ENCODE measurements around the gene SF3B6.
"Not testable (repeated sequence)": the region's sequence is repeated elsewhere in the genome, so short reads cannot be mapped to it uniquely, and the experiment has no call there.

The SF3B6 gene

GRCh38 chr2:24093270-24093669, 17.1 kb upstream of the SF3B6 start:
- DNase-seq (ENCODE audit: low read depth in 2 of 2): not testable (repeated sequence)

GRCh38 chr2:24088821-24089359, 12.8 kb upstream of the SF3B6 start:
- no peak for DNase-seq (ENCODE audit: low read depth in 2 of 2)

GRCh38 chr2:24087032-24087431, 10.9 kb upstream of the SF3B6 start:
- no peak for DNase-seq (ENCODE audit: low read depth in 2 of 2)

- no peak for DNase-seq (ENCODE audit: low read depth in 2 of 2)
Measured at GRCh38 chr2:24086241-24086640, 10.1 kb upstream of the SF3B6 start.

- DNase-seq (ENCODE audit: low read depth in 2 of 2): no peak
Measured at GRCh38 chr2:24085200-24085489, 9.0 kb upstream of the SF3B6 start.

- peak; percentile 63 to 65 for DNase-seq (ENCODE audit: low read depth in 2 of 2)
Measured at GRCh38 chr2:24084386-24085199, 8.5 kb upstream of the SF3B6 start, which contains the start of gene TP53I3. Gene TP53I3 (minus strand): TSS chr2:24084834. CDS start chr2:24084326, 508 bp downstream.

GRCh38 chr2:24083567-24084385, 7.7 kb upstream of the SF3B6 start:
- DNase-seq (ENCODE audit: low read depth in 2 of 2): no peak

GRCh38 chr2:24082787-24083566, 6.9 kb upstream of the SF3B6 start:
- DNase-seq (ENCODE audit: low read depth in 2 of 2): no peak

GRCh38 chr2:24080701-24081100, 4.6 kb upstream of the SF3B6 start:
- DNase-seq (ENCODE audit: low read depth in 2 of 2): no peak

- no peak for DNase-seq (ENCODE audit: low read depth in 2 of 2)
Measured at GRCh38 chr2:24077879-24078278, 1.8 kb upstream of the SF3B6 start.

GRCh38 chr2:24077535-24077877, 1.4 kb upstream of the SF3B6 start:
- no peak for DNase-seq (ENCODE audit: low read depth in 2 of 2)

- no peak for DNase-seq (ENCODE audit: low read depth in 2 of 2)
Measured at GRCh38 chr2:24076849-24077534, 866 bp upstream of the SF3B6 start.

- DNase-seq (ENCODE audit: low read depth in 2 of 2): no peak
Measured at GRCh38 chr2:24075259-24075658, 867 bp downstream of the SF3B6 start.

GRCh38 chr2:24073816-24074215, 2.3 kb downstream of the SF3B6 start:
- DNase-seq (ENCODE audit: low read depth in 2 of 2): no peak

GRCh38 chr2:24072259-24072658, 3.9 kb downstream of the SF3B6 start:
- DNase-seq (ENCODE audit: low read depth in 2 of 2): no peak

GRCh38 chr2:24065341-24065740, 10.8 kb downstream of the SF3B6 start:
- DNase-seq (ENCODE audit: low read depth in 2 of 2): no peak

- no peak for DNase-seq (ENCODE audit: low read depth in 2 of 2)
Measured at GRCh38 chr2:24058564-24059271, 17.4 kb downstream of the SF3B6 start.

- no peak for DNase-seq (ENCODE audit: low read depth in 2 of 2)
Measured at GRCh38 chr2:24055750-24056149, 20.4 kb downstream of the SF3B6 start.

- DNase-seq (ENCODE audit: low read depth in 2 of 2): no peak
Measured at GRCh38 chr2:24054366-24055010, 21.6 kb downstream of the SF3B6 start.

GRCh38 chr2:24052951-24053350, 23.2 kb downstream of the SF3B6 start:
- DNase-seq (ENCODE audit: low read depth in 2 of 2): no peak

Data from stimulated activated CD8-positive, alpha-beta memory T cell treated with anti-CD3 and anti-CD28 coated beads, Interleukin-2, amount 100 ng/mL, for 1 hour (primary cell).